Neural progenitor cell (in vitro differentiated cells): ENCODE measurements around the gene CD200R1. TPM values are rescaled to one million over a fixed set of nuclear protein-coding genes. Genes with fewer than 3 reads are reported as not detected.

Source experiments
- DNase-seq: peaks from one replicate; pipeline ENCODE4 v3.0.0-alpha.2; 2016; ENCODE audit warnings: low spot score
- H2AFZ ChIP-seq: fragments of 200-600 bp; sonication (generic); replicated peaks from 2 replicates; pipeline ENCODE4 v1.6.1; 2016; ENCODE audit warnings: antibody characterized with exemption
- H3F3A ChIP-seq: fragments of 200-600 bp; sonication (generic); 2 replicates; pipeline ENCODE4 v1.6.1; 2016; ENCODE audit warnings: antibody characterized with exemption, low read depth
- H3K27ac ChIP-seq: fragments of 200-600 bp; sonication (generic); 2 replicates; pipeline ENCODE4 v1.5.1; 2016; ENCODE audit warnings: mild to moderate bottlenecking
- H3K27me3 ChIP-seq: fragments of 200-600 bp; sonication (generic); 2 replicates; pipeline ENCODE4 v1.6.1; 2016; ENCODE audit warnings: mild to moderate bottlenecking, moderate library complexity
- H3K36me3 ChIP-seq: fragments of 200-600 bp; sonication (generic); 2 replicates; pipeline ENCODE4 v1.5.1; 2016
- H3K4me1 ChIP-seq: fragments of 200-600 bp; sonication (generic); 2 replicates; pipeline ENCODE4 v1.6.1; 2016; ENCODE audit warnings: mixed run types
- H3K4me2 ChIP-seq: fragments of 200-600 bp; sonication (generic); 2 replicates; pipeline ENCODE4 v1.6.1; 2016
- H3K4me3 ChIP-seq: fragments of 200-600 bp; sonication (generic); 2 replicates; pipeline ENCODE4 v1.5.1; 2016
- H3K79me2 ChIP-seq: fragments of 200-600 bp; sonication (generic); 2 replicates; pipeline ENCODE4 v1.6.1; 2016; ENCODE audit warnings: low read depth
- H3K9ac ChIP-seq: fragments of 200-600 bp; sonication (generic); 2 replicates; pipeline ENCODE4 v1.6.1; 2016
- H3K9me3 ChIP-seq: fragments of 200-600 bp; sonication (generic); 2 replicates; pipeline ENCODE4 v1.5.1; 2016; ENCODE audit warnings: low read depth
- H4K20me1 ChIP-seq: fragments of 200-600 bp; sonication (generic); 2 replicates; pipeline ENCODE4 v1.6.1; 2016; ENCODE audit warnings: low read depth
- H3K27ac Mint-ChIP-seq: 3 replicates; pipeline ENCODE4 v1.8.0; 2021; ENCODE audit warnings: mixed read lengths
- H3K27me3 Mint-ChIP-seq: 2 replicates; pipeline ENCODE4 v1.8.0; 2022; ENCODE audit warnings: low read depth, mild to moderate bottlenecking, inconsistent platforms, moderate library complexity, mixed read lengths; ENCODE audit not compliant: insufficient read depth
- H3K36me3 Mint-ChIP-seq: 3 replicates; pipeline ENCODE4 v1.8.0; 2021; ENCODE audit warnings: mixed read lengths
- H3K4me1 Mint-ChIP-seq: 3 replicates; pipeline ENCODE4 v1.8.0; 2021; ENCODE audit warnings: mixed read lengths
- H3K4me3 Mint-ChIP-seq: 3 replicates; pipeline ENCODE4 v1.8.0; 2021; ENCODE audit warnings: mild to moderate bottlenecking, moderate library complexity, mixed read lengths
- H3K9me3 Mint-ChIP-seq: 3 replicates; pipeline ENCODE4 v1.8.0; 2020; ENCODE audit warnings: mixed read lengths
- EZH2 ChIP-seq: fragments of 200-600 bp; sonication (generic); IDR thresholded peaks from 2 replicates; pipeline ENCODE4 v1.6.1; 2017; ENCODE audit warnings: antibody characterized with exemption, mild to moderate bottlenecking, moderate library complexity
- EZH2phosphoT487 ChIP-seq: fragments of 200-600 bp; sonication (generic); IDR thresholded peaks from 2 replicates; pipeline ENCODE4 v1.6.1; 2017; ENCODE audit warnings: antibody characterized with exemption
- total RNA-seq: library from RNA; depleted of rRNA; stranded (reverse); fragments of >200 nt; gene quantifications from 2 replicates; pipeline ENCODE4 v1.2.3, GENCODE V29; 2015; ENCODE audit warnings: low replicate concordance
- TF ChIP-seq, protein P1 (sequence below): fragments of 200-600 bp; sonication (generic); IDR thresholded peaks from 2 replicates; pipeline ENCODE4 v1.5.1; 2017; ENCODE audit warnings: antibody characterized with exemption, mild to moderate bottlenecking

CD200R1 gene
- total RNA-seq, 1 donor from 2014 or later: not detected

DNA sequence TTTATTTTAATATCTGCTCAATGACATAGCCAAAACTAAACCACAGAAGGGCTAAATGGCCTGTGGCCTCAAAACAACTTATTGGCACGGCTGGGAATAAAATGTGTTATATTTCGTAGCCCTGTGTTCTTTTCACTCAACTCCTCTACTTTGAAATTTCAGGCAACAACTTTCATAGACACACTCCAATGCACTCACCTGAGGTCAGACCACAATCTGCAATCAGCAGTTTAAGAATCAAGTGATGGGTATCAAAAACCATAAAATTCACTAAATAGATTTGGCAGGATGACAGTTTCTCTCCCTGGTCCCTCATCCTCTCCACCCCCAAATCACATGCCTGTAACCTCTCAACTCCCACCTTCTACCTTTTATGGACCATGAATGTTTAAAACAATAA is 2.0 kb upstream of the CD200R1 start:
- no peaks in the 10 kb centered on the region for H3K4me1 Mint-ChIP-seq
- Histone ChIP-seq H3K9ac (no peak overlapping the region), H3K79me2 (no peaks in the 10 kb centered on the region), H3K36me3 (no peaks in the 10 kb centered on the region), H3K27ac (no peak overlapping the region), H3K4me3 (no peak overlapping the region), H3K4me1 (no peaks in the 10 kb centered on the region), H4K20me1 (no peaks in the 10 kb centered on the region), H3K4me2 (no peak overlapping the region), H2AFZ (no peak overlapping the region), H3K9me3 (no peaks in the 10 kb centered on the region), H3F3A (peaks cover 4% of the 10 kb centered on the region), H3K27me3 (no peaks in the 10 kb centered on the region)
- H3K36me3 Mint-ChIP-seq: no peaks in the 10 kb centered on the region
- no peak overlapping the region for H3K27ac Mint-ChIP-seq
- peaks cover 6% of the 10 kb centered on the region for H3K27me3 Mint-ChIP-seq
- TF ChIP-seq, protein P1, sequence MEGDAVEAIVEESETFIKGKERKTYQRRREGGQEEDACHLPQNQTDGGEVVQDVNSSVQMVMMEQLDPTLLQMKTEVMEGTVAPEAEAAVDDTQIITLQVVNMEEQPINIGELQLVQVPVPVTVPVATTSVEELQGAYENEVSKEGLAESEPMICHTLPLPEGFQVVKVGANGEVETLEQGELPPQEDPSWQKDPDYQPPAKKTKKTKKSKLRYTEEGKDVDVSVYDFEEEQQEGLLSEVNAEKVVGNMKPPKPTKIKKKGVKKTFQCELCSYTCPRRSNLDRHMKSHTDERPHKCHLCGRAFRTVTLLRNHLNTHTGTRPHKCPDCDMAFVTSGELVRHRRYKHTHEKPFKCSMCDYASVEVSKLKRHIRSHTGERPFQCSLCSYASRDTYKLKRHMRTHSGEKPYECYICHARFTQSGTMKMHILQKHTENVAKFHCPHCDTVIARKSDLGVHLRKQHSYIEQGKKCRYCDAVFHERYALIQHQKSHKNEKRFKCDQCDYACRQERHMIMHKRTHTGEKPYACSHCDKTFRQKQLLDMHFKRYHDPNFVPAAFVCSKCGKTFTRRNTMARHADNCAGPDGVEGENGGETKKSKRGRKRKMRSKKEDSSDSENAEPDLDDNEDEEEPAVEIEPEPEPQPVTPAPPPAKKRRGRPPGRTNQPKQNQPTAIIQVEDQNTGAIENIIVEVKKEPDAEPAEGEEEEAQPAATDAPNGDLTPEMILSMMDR: no peak
- TF ChIP-seq EZH2 (no peak), EZH2phosphoT487 (no peak)
- no peaks in the 10 kb centered on the region for H3K9me3 Mint-ChIP-seq
- DNase-seq: no peak
- no peak overlapping the region for H3K4me3 Mint-ChIP-seq

DNA sequence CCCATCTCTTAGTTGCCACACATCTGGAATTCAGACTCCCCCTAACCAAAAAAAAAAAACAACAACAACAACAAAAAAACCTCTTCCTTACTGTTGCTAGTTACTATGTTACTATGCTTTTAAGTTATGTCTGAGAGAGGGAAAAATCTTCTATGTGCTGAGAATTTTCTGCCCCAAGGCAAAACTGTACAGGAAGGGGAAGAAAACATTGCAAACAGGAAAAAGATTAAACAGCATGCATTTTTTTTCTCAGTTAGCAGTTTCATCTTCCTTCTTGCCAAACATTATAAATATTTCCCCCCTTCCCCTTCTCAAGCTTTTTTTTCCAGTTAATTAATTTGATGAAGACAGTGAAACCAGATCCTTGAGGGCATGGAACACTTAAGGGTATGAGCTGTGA is 1.1 kb upstream of the CD200R1 start:
- DNase-seq: no peak
- TF ChIP-seq EZH2phosphoT487 (no peak), EZH2 (no peak)
- TF ChIP-seq, protein P1: no peak
- Histone ChIP-seq H3K4me3 (no peak overlapping the region), H3K27ac (no peak overlapping the region), H4K20me1 (no peaks in the 10 kb centered on the region), H2AFZ (no peak overlapping the region), H3K4me2 (no peak overlapping the region), H3K4me1 (no peaks in the 10 kb centered on the region), H3F3A (peaks cover 4% of the 10 kb centered on the region), H3K27me3 (no peaks in the 10 kb centered on the region), H3K9me3 (no peaks in the 10 kb centered on the region), H3K9ac (no peak overlapping the region), H3K79me2 (no peaks in the 10 kb centered on the region), H3K36me3 (no peaks in the 10 kb centered on the region)
- H3K4me3 Mint-ChIP-seq: no peak overlapping the region
- peaks cover 6% of the 10 kb centered on the region for H3K27me3 Mint-ChIP-seq
- H3K27ac Mint-ChIP-seq: no peak overlapping the region
- no peaks in the 10 kb centered on the region for H3K36me3 Mint-ChIP-seq
- no peaks in the 10 kb centered on the region for H3K9me3 Mint-ChIP-seq
- no peaks in the 10 kb centered on the region for H3K4me1 Mint-ChIP-seq

DNA sequence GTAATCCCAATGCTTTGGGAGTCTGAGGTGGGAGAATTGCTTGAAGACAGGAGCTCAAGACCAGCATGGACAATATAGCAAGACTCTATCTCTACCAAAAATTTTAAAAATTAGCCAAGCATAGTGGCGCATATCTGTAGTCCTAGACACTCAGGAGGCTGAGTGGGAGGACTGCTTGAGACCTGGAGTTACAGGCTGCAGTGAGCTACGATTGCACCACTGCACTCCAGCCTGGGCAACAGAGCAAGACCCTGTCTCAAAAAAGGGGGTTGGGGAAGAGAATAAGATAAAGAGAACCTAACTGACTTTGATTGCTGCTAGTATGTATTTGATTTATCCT is 755 bp downstream of the CD200R1 start:
- H3K27me3 ChIP-seq: no peaks in the 10 kb centered on the region
- Mint-ChIP-seq H3K9me3 (no peaks in the 10 kb centered on the region), H3K4me3 (no peak overlapping the region), H3K27ac (no peak overlapping the region), H3K36me3 (no peaks in the 10 kb centered on the region), H3K4me1 (no peaks in the 10 kb centered on the region), H3K27me3 (peaks cover 6% of the 10 kb centered on the region)
- no peaks in the 10 kb centered on the region for H4K20me1 ChIP-seq
- no peak overlapping the region for H3K4me2 ChIP-seq
- DNase-seq: no peak
- H3F3A ChIP-seq: peaks cover 4% of the 10 kb centered on the region
- no peak overlapping the region for H3K9ac ChIP-seq
- H3K79me2 ChIP-seq: no peaks in the 10 kb centered on the region
- H3K27ac ChIP-seq: no peak overlapping the region
- TF ChIP-seq EZH2: no peak
- TF ChIP-seq, protein P1: no peak
- H3K4me3 ChIP-seq: no peak overlapping the region
- no peaks in the 10 kb centered on the region for H3K9me3 ChIP-seq
- no peaks in the 10 kb centered on the region for H3K4me1 ChIP-seq
- H2AFZ ChIP-seq: no peak overlapping the region
- no peaks in the 10 kb centered on the region for H3K36me3 ChIP-seq
